HCT116 (cell line): Measurements from ENCODE around the gene IPO11. TPM values are rescaled to one million over a fixed set of nuclear protein-coding genes. Genes with fewer than 3 reads are reported as not detected.

Experiments
- ATAC-seq: fragments of 200-7000 bp; cut with Tn5 transposase; 2 replicates; pipeline ENCODE4 v1.9.1; 2020; ENCODE audit warnings: mild to moderate bottlenecking, moderate library complexity
- BruUV-seq: library from RNA; stranded (reverse); fragments of 400-500 nt; replicated peaks from 2 replicates; lab custom pipeline; 2021; lab: Mats Ljungman, UMichigan
- CTCF ChIA-PET: fragments of 300-600 bp; sonication (Branson Sonifier 250); formaldehyde crosslinking; loops from one replicate; lab custom pipeline; 2021; ENCODE audit warnings: antibody characterized with exemption; lab: Charles Lee
- POLR2A ChIA-PET: fragments of 300-600, 350-600 bp; sonication (Branson Sonifier 250); formaldehyde crosslinking; loops from one replicate; lab custom pipeline; 2021; ENCODE audit warnings: antibody characterized with exemption; lab: Charles Lee
- RAD21 ChIA-PET, 2 experiments: fragments of 300-600 bp; sonication (Branson Sonifier 250); formaldehyde crosslinking; loops; one replicate each; lab custom pipeline; 2023; ENCODE audit warnings: low total read pairs in 2 of 2; ENCODE audit not compliant: uncharacterized antibody in 2 of 2, unreplicated experiment in 2 of 2, low non-redundant PET in 1 of 2; lab: Charles Lee
- DNase-seq: peaks from one replicate; pipeline ENCODE4 v3.0.0-alpha.2; 2010; ENCODE audit warnings: low read depth, low spot score
- H2AFZ ChIP-seq: fragments of 200-600 bp; shearing (Covaris generic), sonication (generic); 2 replicates; pipeline ENCODE4 v1.6.1; 2017; ENCODE audit warnings: low read depth, mixed run types, mixed read lengths, antibody characterized with exemption, low read length; ENCODE audit not compliant: poor library complexity, severe bottlenecking
- H3K27ac ChIP-seq: 2 replicates; pipeline ENCODE4 v1.5.1; 2012; ENCODE audit warnings: low read depth, low read length
- H3K27me3 ChIP-seq: fragments of 200-600 bp; sonication (generic); 2 replicates; pipeline ENCODE4 v1.6.1; 2016; ENCODE audit warnings: mixed run types, low read length, mixed read lengths; ENCODE audit not compliant: insufficient read depth
- H3K36me3 ChIP-seq, 2 experiments: fragments of 200-500 bp in 1 of 2; fragments of 200-600 bp in 1 of 2; sonication (Bioruptor generic) in 1 of 2; sonication (generic) in 1 of 2; 2 replicates each; pipeline versions ENCODE4 v1.5.1 to v1.6.1; 2014 to 2016; ENCODE audit warnings: low read length in 2 of 2, inconsistent platforms in 1 of 2, mixed read lengths in 1 of 2, mixed run types in 1 of 2; ENCODE audit not compliant: insufficient read depth in 2 of 2, control insufficient read depth in 1 of 2
- H3K4me1 ChIP-seq, 2 experiments: fragments of 200-600 bp in 1 of 2; sonication (generic) in 1 of 2; 2 replicates each; pipeline versions ENCODE4 v1.5.1 to v1.6.1; 2012 to 2017; ENCODE audit warnings: low read length in 2 of 2, inconsistent platforms in 1 of 2, mild to moderate bottlenecking in 1 of 2, mixed read lengths in 1 of 2, mixed run types in 1 of 2, moderate library complexity in 1 of 2; ENCODE audit not compliant: insufficient read depth in 2 of 2, control insufficient read depth in 1 of 2
- H3K4me2 ChIP-seq: fragments of 200-600 bp; sonication (generic); 2 replicates; pipeline ENCODE4 v1.6.1; 2017; ENCODE audit warnings: mixed run types, low read length, mixed read lengths
- H3K4me3 ChIP-seq, 2 experiments: fragments of 200-600 bp in 1 of 2; sonication (generic) in 1 of 2; replicated peaks in 1 of 2; 2 replicates each; pipeline ENCODE4 v1.5.1; 2011 to 2016; ENCODE audit warnings: low read length in 2 of 2, control low read depth in 1 of 2, low read depth in 1 of 2, mild to moderate bottlenecking in 1 of 2, mixed read lengths in 1 of 2, mixed run types in 1 of 2
- H3K79me2 ChIP-seq: fragments of 200-600 bp; sonication (generic); 2 replicates; pipeline ENCODE4 v1.6.1; 2017; ENCODE audit warnings: mild to moderate bottlenecking, mixed run types, low read length, moderate library complexity, mixed read lengths; ENCODE audit not compliant: insufficient read depth
- H3K9ac ChIP-seq: fragments of 200-600 bp; sonication (generic); 2 replicates; pipeline ENCODE4 v1.6.1; 2016; ENCODE audit warnings: low read length, mixed read lengths
- H3K9me2 ChIP-seq: fragments of 200-600 bp; sonication (generic), shearing (Covaris generic); 2 replicates; pipeline ENCODE4 v1.6.1; 2017; ENCODE audit warnings: mixed run types, mild to moderate bottlenecking, moderate library complexity; ENCODE audit not compliant: insufficient read depth
- H3K9me3 ChIP-seq, 2 experiments: fragments of 200-500 bp in 1 of 2; fragments of 200-600 bp in 1 of 2; sonication (Bioruptor generic) in 1 of 2; sonication (generic) in 1 of 2; 2 replicates each; pipeline ENCODE4 v1.6.1; 2014 to 2017; ENCODE audit warnings: low read length in 2 of 2, mixed read lengths in 2 of 2, inconsistent platforms in 1 of 2, low read depth in 1 of 2, mild to moderate bottlenecking in 1 of 2, mixed run types in 1 of 2, moderate library complexity in 1 of 2; ENCODE audit not compliant: control insufficient read depth in 1 of 2, insufficient read depth in 1 of 2
- H4K20me1 ChIP-seq: fragments of 200-600 bp; sonication (generic), shearing (Covaris generic); 2 replicates; pipeline ENCODE4 v1.6.1; 2017; ENCODE audit warnings: mixed run types, mild to moderate bottlenecking, moderate library complexity; ENCODE audit not compliant: insufficient read depth
- CTCF ChIP-seq, 3 experiments: fragments of 200-600 bp in 1 of 3; sonication (generic) in 1 of 3; IDR thresholded peaks in 2 of 3; conservative IDR thresholded peaks in 1 of 3; 2 replicates each; pipeline ENCODE4 v1.5.1; 2012 to 2017; ENCODE audit warnings: low read depth in 2 of 3, low read length in 2 of 3, antibody characterized with exemption in 1 of 3, borderline replicate concordance in 1 of 3, control low read depth in 1 of 3, mild to moderate bottlenecking in 1 of 3, mixed read lengths in 1 of 3, mixed run types in 1 of 3, moderate library complexity in 1 of 3; ENCODE audit not compliant: insufficient read depth in 1 of 3
- EGR1 ChIP-seq: IDR thresholded peaks from 2 replicates; pipeline ENCODE4 v1.6.1; 2012; ENCODE audit warnings: low read depth
- ELF1 ChIP-seq: IDR thresholded peaks from 2 replicates; pipeline ENCODE4 v1.6.1; 2012; ENCODE audit warnings: low read depth, borderline replicate concordance
- EZH2phosphoT487 ChIP-seq: fragments of 200-600 bp; IDR thresholded peaks from 2 replicates; pipeline ENCODE4 v1.6.1; 2018; ENCODE audit warnings: antibody characterized with exemption, borderline replicate concordance
- FOSL1 ChIP-seq: IDR thresholded peaks from 2 replicates; pipeline ENCODE4 v1.6.1; 2012; ENCODE audit warnings: low read depth
- JUND ChIP-seq: IDR thresholded peaks from 2 replicates; pipeline ENCODE4 v1.6.1; 2012
- POLR2A ChIP-seq: IDR thresholded peaks from 2 replicates; pipeline ENCODE4 v1.7.0; 2011; ENCODE audit warnings: borderline replicate concordance; ENCODE audit not compliant: insufficient read depth, insufficient read length; ENCODE audit errors: extremely low read depth
- SRF ChIP-seq: IDR thresholded peaks from 2 replicates; pipeline ENCODE4 v1.6.1; 2012; ENCODE audit warnings: low read depth
- YY1 ChIP-seq: IDR thresholded peaks from 2 replicates; pipeline ENCODE4 v1.6.1; 2011; ENCODE audit warnings: low read length, low read depth, moderate library complexity, mild to moderate bottlenecking; ENCODE audit not compliant: insufficient replicate concordance; ENCODE audit errors: extremely low read depth
- ZNF274 ChIP-seq: fragments of 200-500 bp; sonication (Bioruptor generic); IDR thresholded peaks from 2 replicates; pipeline ENCODE4 v1.6.1; 2014; ENCODE audit warnings: mild to moderate bottlenecking, low read depth, low read length, inconsistent platforms
- intact Hi-C: fragments of 100-400 bp; cut with micrococcal nuclease; formaldehyde crosslinking; loops from 2 replicates; pipeline ENCODE4 v1.10.0; 2022
- total RNA-seq: library from RNA; stranded (reverse); gene quantifications from one replicate; pipeline ENCODE4 v1.2.1, GENCODE V29; 2021; ENCODE audit not compliant: unreplicated experiment
- TF ChIP-seq, protein P1 (sequence below): IDR thresholded peaks from 2 replicates; pipeline ENCODE4 v1.6.1; 2012; ENCODE audit warnings: low read depth
- TF ChIP-seq, protein P2 (sequence below): IDR thresholded peaks from 2 replicates; pipeline ENCODE4 v1.6.1; 2011; ENCODE audit warnings: mild to moderate bottlenecking, low read length, moderate library complexity; ENCODE audit not compliant: insufficient replicate concordance; ENCODE audit errors: extremely low read depth

IPO11 gene
- total RNA-seq, 1 experiment from 2014 or later: 55.1 TPM

DNA sequence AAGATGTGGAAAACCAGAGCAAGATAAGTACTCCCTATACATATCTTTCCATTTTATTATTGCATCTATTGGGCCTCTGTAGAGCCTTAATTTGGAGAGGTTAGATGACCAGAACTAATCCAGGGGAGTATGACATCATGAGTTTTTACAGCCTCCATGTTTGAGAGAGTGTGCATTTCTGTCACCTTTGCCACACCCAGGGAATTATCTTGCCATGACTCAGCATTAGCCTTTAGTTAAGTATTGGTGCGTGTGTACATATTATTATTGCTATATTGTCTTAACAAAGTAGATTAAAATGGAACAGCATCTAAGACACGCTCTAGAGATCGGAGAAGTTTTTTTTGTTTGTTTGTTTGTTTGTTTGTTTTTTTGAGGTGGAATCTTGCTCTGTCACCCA is 36.5 kb upstream of the IPO11 start:
- ChIA-PET RAD21 (no interaction called here), POLR2A (no interaction called here), CTCF (no interaction called here)
- H3K9me2 ChIP-seq: no peaks in the 10 kb centered on the region
- H3K4me1 ChIP-seq: peaks cover 6 to 23% of the 10 kb centered on the region in 2 experiments
- no peaks in the 10 kb centered on the region for H3K79me2 ChIP-seq
- BruUV-seq: no TSS peak
- H4K20me1 ChIP-seq: no peaks in the 10 kb centered on the region
- intact Hi-C loops: no loop called here
- ATAC-seq (peak; percentile 87), DNase-seq (peak; percentile 21)
- H3K4me2 ChIP-seq: peak overlapping the region; percentile 36
- H3K27me3 ChIP-seq: no peaks in the 10 kb centered on the region
- H3K36me3 ChIP-seq: peaks cover 8 to 10% of the 10 kb centered on the region in 2 experiments; a peak in 2 of 4 replicates
- H3K9ac ChIP-seq: no peak overlapping the region
- H3K27ac ChIP-seq: no peak overlapping the region
- no peaks in the 10 kb centered on the region for H3K9me3 ChIP-seq
- H2AFZ ChIP-seq: no peak overlapping the region
- H3K4me3 ChIP-seq: no peak overlapping the region
- TF ChIP-seq POLR2A (no peak), CTCF (IDR thresholded peaks at IDR 0.05 in 2 of 3, conservative IDR thresholded peaks at IDR 0.05 in 1 of 3; ENCODE audit: borderline replicate concordance in 1 of 3, insufficient read depth in 1 of 3, low read depth in 2 of 3, low read length in 2 of 3) (no peak), ELF1 (no peak), YY1 (peak; percentile 24), JUND (peak; percentile 28; the same call in 1 of the 2 replicates), EGR1 (no peak), EZH2phosphoT487 (no peak), FOSL1 (0 out of 2 replicates have a peak, but pooled peaks have one; percentile 30), SRF (no peak), ZNF274 (no peak)
- TF ChIP-seq, protein P1, sequence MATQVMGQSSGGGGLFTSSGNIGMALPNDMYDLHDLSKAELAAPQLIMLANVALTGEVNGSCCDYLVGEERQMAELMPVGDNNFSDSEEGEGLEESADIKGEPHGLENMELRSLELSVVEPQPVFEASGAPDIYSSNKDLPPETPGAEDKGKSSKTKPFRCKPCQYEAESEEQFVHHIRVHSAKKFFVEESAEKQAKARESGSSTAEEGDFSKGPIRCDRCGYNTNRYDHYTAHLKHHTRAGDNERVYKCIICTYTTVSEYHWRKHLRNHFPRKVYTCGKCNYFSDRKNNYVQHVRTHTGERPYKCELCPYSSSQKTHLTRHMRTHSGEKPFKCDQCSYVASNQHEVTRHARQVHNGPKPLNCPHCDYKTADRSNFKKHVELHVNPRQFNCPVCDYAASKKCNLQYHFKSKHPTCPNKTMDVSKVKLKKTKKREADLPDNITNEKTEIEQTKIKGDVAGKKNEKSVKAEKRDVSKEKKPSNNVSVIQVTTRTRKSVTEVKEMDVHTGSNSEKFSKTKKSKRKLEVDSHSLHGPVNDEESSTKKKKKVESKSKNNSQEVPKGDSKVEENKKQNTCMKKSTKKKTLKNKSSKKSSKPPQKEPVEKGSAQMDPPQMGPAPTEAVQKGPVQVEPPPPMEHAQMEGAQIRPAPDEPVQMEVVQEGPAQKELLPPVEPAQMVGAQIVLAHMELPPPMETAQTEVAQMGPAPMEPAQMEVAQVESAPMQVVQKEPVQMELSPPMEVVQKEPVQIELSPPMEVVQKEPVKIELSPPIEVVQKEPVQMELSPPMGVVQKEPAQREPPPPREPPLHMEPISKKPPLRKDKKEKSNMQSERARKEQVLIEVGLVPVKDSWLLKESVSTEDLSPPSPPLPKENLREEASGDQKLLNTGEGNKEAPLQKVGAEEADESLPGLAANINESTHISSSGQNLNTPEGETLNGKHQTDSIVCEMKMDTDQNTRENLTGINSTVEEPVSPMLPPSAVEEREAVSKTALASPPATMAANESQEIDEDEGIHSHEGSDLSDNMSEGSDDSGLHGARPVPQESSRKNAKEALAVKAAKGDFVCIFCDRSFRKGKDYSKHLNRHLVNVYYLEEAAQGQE: no peak
- TF ChIP-seq, protein P2, sequence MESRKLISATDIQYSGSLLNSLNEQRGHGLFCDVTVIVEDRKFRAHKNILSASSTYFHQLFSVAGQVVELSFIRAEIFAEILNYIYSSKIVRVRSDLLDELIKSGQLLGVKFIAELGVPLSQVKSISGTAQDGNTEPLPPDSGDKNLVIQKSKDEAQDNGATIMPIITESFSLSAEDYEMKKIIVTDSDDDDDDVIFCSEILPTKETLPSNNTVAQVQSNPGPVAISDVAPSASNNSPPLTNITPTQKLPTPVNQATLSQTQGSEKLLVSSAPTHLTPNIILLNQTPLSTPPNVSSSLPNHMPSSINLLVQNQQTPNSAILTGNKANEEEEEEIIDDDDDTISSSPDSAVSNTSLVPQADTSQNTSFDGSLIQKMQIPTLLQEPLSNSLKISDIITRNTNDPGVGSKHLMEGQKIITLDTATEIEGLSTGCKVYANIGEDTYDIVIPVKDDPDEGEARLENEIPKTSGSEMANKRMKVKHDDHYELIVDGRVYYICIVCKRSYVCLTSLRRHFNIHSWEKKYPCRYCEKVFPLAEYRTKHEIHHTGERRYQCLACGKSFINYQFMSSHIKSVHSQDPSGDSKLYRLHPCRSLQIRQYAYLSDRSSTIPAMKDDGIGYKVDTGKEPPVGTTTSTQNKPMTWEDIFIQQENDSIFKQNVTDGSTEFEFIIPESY: no peak
